GM19240 (cell line): ENCODE measurements around the gene GNAI1.

Source experiments
- DNase-seq: peaks from one replicate; pipeline ENCODE4 v3.0.0; 2011; ENCODE audit warnings: low spot score; ENCODE audit not compliant: insufficient read length

GNAI1 gene

DNA sequence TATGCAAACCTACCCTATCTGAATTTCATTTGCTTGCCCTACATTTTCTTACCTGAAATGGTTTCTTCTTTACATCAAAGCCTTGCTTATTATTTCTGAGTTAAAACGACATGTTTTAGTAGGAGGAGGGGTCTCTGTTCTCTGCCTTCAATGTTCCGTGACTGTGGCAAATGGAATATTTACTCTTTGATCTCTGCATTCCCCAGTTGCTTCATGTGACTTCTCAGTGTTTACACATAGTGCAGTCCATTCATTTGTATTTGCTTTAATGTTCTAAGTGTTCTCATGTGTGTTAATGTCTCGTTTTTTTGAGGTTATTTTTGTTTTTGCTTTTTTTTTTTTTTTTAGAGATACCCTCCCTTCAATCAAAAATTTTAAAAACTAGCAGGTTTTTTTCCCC is 75.8 kb downstream of the GNAI1 start:
- no peak for DNase-seq

DNA sequence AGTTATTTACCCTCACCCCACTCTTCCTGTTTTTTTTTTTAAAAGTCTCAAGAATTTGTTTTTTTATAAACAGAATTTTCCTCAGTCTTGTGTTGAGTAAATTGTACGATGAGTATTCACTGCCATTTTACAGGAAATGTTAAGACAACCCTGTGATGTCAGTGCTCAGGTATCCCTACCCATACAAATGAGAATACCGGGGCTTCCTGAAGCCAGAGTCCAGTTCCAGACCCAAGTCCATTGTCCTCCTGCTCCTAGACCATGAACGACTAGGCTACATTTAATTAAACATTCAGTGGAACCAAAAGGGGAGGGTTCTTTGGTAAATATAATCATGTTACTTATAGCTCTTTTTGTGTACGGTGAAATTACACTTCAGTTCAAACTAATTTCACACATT is 79.2 kb downstream of the GNAI1 start:
- no peak for DNase-seq

DNA sequence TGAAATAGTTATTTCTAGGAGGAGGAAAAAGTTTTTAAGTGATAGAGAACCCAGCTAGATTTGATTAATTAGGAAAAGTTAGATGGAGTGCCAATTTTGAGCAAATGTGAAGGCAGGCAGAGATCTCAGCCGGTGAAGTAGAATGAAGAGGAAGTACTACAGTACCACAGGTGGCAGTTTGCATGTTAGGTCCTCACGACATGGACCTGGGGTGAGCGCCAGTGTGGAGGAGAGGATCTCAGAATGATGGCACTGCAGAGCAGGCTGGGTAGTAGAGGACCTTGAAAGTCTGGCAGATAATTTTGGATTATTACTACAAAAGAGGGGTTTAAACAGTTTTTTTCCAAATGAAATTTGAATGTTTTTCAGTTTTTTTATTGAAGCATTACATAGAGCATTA is 81.1 kb downstream of the GNAI1 start:
- DNase-seq = no peak

DNA sequence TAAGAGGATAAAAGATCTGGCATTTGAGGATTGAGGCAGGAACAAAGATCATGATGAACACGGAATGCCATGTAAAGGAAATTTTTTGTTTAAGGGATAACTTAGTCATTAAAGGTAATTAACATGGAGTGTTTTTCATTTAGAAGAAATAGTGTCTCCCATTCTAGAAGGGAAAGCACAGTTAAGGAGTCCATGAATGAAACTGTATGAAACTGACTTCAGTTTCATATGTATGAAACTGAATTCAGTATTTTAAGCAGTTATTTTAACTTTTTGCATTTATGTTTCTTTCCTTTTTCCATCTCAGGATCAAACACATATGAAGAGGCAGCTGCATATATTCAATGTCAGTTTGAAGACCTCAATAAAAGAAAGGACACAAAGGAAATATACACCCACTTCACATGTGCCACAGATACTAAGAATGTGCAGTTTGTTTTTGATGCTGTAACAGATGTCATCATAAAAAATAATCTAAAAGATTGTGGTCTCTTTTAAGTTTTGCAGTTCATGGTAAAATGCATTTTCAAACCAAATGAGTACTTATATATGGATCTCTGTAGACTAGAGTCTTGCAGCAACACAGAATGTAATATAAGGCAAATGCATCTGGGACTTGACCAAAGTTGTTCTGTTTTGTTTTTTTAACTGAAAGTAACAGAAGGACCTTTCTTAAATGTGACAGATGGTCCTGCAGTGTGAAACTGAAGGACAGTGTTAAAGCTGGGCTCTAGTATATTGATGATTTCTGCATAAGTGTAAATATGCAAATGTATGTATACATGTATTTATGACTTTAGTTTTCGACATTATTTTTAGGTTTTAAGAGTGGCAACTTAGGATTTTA is 82.6 kb downstream of the GNAI1 start:
- no peak for DNase-seq

DNA sequence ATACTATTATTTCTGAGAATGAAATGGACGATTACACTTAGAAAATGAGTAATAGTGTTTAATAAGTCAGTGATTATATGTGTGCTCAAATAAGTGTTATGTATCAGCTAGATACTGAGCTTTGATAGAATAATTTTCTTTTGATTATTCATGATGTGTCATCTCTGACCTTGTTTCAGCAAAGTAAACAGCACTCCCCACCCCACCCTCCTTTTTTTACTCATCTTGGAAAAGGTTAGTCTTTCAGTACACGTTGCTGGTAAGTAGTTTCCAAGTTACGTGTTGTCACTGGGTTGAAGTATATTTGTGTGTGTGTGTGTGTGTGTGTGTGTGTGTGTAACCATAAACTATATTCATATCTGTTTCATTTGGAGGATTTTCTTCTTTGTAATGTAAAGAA is 84.1 kb downstream of the GNAI1 start:
- no peak for DNase-seq

DNA sequence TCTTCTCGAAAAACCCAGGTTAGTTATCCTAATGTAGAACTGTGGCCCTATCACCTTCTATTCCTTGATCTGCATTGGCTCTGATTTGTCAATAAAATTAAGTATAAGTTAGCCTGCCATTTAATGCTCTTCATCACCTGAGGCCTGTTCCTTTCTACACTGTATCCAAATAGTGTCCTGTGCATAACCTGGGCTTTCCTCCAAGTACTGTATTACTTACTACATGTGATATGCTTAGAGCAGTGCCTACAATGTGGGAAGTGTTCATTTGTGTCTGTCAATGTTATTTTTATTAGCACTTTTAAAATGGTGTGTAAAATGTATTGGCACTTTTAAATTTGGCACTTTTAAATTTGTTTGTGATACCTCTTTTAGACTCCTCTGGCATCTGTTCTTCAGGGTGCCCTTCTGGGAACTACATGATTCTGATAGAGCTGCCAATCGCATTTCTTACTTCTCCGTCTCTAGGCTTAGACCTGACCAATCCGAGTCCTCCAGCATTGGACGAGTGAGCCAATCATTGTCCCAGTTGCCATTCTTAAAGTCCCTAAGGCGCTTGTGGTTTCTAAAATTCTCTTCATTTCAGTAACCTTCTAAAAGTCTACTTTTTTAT is 85.5 kb downstream of the GNAI1 start:
- no peak for DNase-seq

DNA sequence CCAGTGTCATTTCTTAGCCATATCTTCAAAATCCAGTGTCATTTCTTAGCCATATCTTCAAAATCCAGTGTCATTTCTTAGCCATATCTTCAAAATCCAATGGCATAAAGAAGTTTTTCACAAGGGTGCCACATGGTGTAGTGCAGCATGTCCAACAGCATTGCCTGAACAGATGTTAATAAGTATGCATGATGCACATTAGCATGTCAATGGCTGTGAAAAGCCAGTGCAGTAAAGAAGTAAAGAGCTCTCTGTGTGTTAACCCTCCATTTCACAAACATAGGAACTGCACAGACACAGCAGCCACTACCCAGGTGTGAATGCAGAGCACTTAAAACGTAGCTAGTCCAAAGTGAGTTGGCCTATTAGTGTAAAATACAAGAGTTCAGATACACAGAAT is 89.8 kb downstream of the GNAI1 start:
- DNase-seq = no peak

DNA sequence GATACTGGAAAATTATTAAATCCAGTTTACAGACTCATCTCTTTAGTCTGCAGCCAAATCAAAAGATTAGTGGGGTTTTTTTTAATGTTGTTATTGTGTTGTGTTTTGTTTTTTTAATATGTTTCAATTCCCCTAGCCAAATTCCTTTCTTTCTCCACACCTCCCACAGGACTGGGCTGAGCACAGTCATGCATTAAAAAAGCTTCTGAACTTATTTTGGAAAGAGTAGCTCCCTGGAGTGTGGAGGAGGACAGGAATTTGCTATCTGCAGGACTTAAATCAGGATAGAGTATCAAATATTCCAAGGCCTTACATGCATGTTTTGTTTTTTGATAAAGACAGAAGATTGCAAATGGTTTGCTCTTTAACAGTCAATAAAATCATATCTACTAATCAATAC is 90.7 kb downstream of the GNAI1 start:
- no peak for DNase-seq

DNA sequence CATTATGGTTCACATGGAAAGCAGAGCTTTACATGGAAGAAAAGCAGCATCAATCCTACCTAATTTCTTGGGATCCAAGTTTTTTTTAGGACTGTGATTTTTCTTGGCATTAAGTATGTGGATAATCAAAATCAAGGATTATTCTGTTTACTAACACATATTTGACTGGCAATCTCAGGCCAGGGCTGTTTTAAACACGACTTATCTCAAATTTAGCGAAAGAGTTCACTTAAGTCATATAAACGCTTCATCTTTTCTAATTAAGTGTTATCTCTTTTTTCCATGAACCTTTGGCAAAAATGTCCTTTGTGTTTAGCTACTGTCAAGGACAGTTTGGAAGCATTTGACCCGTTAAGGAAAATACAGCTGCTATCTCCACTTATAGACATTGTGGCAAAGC is 92.0 kb downstream of the GNAI1 start:
- DNase-seq = no peak

DNA sequence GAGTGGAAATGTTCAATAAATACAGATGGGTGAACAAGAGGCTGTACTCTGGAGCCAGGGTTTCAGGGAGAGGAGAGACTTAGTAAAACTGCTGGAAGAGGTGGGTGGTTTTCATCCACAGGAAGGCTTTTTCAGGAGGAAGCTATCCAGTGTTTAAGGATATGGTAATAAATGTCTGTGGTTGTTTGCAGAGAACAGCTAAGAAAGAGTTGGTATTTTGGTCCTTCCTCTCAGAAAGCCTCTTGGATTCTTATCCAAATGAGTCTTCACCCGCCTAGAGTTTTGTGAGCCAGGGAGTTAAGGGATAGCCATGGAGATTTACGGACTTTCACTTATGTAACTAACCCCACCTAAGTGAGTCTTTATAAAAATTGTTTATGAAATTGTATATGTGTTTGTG is 95.7 kb downstream of the GNAI1 start:
- DNase-seq = no peak

DNA sequence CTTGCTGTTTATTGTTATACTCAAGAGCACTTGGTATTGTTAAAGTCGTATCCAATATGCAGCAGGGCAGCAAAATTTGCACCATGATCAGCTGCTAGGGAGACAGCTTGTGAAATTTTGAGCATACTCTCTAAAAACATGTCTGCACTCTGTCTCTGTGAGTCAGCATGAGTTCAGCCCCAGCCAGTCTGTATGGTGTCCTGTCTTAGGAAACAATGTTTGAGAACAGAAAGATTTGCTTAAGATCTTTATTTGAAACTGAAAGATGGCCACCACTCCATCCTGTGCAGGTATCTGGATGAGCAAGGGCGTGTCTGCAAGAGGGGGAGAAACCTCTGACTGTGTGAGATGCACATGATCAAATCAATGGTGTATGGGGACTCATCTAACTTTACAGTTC is 97.1 kb downstream of the GNAI1 start:
- no peak for DNase-seq

DNA sequence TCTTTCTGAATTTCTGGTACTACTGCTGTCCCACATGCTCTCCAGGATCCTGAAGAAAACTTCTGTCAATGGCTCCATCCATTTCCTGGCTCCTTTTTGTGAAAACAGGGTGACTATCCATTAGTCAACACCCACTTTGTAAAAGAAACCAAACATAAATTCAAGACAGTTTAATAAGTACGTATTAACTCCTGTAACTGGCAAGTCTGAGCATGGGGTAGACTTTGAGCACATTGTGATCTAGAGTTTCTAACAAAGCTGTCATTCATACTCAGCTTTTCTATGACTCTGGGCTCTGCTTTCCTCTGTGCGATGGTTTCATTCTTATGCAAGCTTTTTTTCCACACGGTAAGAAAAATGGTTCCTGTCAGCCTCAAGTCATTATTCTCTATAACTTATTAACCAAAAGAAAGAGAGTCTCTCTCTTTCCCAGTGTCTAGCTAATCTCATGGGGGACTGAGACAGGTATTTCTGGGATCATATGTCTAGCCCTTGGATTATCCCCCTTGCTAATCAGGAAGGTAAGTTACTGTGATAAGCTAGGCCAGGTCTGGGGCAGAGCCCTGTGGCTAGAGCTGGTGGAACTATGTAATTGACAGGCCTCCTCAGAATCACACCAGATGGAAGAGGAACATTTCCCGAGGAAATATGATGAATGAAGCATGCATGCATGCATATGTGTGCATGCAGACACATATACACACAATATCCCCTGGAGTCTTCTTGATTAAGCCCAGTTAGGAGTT is 98.5 kb downstream of the GNAI1 start:
- DNase-seq = no peak

DNA sequence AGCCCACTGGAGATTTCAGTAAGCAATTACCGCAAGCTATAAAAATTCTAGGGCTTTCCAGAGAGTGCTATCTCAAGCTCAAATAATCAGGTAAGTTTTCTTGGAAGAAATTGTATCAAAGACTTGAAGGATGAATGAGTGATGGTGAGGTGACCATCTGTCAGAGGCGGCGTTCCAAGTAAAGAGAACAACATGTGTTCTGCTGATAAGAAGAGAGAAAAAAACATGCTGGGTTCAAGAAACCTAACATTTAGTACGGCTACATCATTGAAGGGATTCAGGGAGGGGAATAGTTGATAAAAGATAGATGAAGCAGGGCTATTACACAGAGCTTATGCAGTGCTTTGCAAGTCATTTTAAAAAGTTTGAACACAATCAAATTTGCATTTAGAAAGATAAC is 100.7 kb downstream of the GNAI1 start:
- DNase-seq = no peak

DNA sequence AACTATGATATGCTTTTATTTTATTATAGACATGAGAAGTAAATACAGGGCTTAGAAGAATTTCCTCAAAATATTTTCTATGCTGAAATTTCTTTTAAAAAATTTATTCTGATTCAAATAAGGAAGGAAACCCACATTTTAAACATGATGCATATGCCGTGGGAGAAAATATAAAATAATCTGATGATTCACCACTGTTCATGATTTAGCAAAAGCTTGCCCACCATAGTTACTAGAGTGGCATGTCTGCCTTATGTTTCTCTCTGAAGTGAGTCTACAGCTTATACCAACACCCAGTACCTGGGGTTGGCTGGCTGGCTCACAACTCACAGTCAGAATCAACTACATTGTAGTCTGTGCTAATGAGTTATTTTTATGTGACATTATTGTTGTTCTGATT is 102.0 kb downstream of the GNAI1 start:
- DNase-seq = no peak

DNA sequence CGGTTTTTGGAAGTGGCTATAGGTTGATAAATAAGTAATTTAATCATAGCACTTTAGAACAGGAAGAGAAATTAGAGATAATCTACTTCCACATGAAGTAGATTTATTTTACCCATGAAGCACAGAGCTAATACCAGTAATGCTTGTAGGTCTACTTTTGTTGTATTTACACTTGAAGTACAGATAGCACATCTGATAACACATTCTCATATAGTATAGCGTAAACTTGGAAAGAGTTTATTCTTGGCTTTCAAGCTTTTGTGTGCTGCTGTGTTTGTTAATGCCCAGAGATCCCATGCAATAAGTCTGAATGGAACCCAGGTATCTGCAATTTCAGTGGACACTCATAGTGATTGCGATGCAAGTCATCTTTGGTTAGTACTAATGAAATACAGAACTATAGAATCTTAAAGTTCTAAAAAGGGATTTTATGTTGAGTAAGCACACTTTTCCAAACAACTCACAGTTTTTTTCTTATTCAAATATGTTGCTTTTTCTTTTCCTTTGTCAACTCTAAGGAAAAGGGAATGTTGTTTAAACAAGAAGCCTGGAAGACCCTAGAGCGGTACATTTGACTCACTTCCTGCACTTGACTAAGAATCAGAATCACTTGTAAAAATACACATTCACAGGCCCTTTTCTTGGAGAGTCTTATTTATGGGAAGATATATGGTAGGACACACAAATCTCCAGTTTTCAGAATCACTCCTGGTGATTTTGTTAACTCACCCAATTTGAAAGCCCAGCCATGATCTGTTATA is 105.8 kb downstream of the GNAI1 start:
- no peak for DNase-seq

DNA sequence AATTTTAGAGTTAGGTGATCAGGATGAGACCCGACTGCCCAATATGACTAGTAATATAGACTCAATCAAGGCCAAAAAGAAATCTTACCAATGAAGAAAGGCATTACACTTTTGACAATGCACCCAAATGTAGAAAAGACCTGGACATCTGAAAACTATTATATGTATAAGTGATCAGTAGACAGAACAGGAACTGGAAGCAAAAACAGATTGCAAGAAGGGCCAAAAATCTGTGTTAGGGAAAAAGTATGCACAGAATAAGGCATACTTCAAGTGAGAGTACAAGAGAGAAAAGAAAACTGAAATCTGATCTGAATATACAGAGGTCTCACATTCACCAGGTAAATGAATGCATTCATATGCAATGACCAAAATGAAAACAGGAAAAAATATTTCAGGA is 107.0 kb downstream of the GNAI1 start:
- no peak for DNase-seq

DNA sequence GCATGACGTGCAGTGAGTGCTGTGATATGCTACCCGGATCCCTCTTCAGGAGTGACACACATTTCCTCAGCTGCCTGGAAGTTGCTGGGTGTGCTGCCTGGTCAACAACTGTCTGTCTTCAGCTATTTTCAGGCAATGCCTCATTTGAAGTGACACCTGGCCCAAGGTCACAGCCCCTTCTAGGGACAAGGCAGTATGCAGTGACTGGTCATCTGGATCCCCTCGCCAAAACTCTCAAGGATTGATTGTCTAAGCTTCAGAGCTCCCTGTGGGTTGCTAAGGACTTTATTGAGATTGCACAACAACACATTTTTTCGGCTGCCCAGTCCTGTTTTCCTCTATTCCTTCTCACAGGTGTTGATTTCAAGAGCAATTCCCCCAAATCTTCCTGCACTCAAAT is 108.8 kb downstream of the GNAI1 start:
- no peak for DNase-seq

DNA sequence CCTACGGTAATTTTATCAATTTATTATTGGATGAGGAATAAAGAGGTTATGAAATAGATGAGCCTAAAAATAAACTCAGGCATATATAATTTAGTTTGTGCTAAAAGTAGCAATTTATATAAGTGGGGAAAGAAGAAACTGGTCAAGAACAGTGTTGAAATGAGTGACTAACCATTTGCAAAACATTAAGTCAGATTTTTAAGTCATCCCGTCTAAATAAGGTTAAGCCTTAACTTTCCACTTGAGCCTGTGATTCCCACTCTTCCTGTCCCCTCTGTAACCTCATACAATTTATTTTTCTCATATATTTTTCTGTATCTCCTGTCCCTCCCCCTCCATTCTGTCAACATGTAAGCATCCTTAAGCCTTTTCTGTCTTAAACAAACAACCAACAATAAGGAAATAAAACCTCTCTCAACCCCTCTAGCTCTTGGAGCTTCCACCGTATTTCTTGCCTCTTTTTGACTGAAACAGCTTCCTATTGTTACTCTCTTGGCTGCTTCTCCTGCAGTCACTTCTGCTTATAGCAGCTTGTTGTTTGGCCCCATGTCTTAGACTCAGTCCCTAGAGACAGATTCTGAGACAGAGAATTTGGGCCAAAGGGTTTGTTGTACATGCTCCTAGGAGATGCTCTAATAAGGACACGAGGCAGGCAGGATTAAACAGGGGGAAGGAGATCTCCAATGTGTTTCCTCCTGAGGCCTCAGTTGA is 109.7 kb downstream of the GNAI1 start:
- DNase-seq = no peak

DNA sequence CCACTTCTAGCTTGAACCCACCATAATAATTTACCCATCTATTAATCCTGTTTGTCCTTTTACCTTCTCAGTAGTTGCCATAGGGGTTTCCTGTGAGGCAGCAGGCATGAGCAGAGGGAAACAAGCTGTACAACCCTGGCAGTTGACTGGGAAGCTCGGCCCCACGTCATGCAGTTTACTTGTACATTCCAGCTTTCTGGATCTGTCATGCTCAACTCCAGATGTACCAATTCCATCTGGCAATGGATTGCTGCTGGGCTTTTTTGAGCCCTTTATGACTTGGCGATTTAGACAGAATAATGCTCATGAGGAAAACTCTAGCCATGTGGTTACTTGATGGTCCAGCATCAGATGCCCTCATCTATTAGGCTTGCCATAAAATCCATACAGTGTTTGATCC is 112.5 kb downstream of the GNAI1 start:
- no peak for DNase-seq

DNA sequence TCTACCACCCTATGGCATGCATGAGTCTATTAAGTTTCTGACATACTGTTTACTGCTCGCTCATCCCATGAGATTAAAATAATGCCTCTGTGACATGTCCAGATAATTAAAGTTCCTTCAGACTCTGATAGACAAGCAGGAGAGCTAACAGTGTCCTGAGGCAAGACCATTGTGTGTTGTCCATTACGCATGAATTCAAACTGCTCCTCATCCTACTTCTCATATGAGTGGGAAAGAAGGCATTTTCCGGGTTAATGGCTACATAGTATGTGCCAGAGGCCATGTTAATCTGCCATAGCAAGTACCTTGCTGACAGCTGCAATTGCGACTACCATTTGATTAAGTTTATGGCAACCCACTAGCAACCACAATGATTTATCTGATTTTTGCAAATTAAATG is 113.3 kb downstream of the GNAI1 start:
- no peak for DNase-seq

DNA sequence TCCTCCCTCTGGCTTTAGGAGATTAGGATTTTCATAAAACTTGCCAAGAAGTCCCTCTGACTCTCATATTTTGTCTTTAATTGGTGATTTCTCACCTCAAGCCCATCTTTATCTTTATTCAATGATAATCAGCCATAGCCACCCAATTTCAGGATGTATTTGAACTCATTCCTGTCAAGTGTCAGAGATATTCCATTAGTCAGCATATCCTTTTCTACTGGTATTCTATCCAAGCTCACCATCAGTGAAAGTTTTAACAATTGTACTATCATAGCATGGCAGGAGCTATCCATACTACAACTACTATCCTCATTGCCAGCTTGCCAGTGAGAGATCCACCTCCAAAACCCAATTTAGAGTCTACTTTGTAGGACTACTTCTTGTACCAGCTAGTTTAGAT is 114.6 kb downstream of the GNAI1 start:
- DNase-seq = no peak
